Stimulated activated CD4-positive, alpha-beta T cell treated with anti-CD3 and anti-CD28 coated beads, Interleukin-2, amount 100 ng/mL, for 48 hours (primary cell): ENCODE results near the gene GOLGA8R.
"Not testable (repeated sequence)": the region's sequence is repeated elsewhere in the genome, so short reads cannot be mapped to it uniquely, and the experiment has no call there.

Source experiments
- DNase-seq, 2 donors: peaks; one replicate each; pipeline ENCODE4 v3.0.0-alpha.2; 2020

The GOLGA8R gene, protein sequence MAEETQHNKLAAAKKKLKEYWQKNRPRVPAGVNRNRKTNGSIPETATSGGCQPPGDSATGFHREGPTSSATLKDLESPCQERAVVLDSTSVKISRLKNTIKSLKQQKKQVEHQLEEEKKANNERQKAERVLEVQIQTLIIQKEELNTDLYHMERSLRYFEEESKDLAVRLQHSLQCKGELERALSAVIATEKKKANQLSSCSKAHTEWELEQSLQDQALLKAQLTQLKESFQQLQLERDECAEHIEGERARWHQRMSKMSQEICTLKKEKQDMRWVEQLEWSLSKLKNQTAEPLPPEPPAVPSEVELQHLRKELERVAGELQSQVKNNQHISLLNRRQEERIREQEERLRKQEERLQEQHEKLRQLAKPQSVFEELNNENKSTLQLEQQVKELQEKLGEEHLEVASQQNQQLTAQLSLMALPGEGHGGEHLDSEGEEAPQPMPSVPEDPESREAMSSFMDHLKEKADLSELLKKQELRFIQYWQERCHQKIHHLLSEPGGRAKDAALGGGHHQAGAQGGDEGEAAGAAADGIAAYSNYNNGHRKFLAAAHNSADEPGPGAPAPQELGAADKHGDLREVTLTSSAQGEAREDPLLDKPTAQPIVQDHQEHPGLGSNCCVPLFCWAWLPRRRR

DNA sequence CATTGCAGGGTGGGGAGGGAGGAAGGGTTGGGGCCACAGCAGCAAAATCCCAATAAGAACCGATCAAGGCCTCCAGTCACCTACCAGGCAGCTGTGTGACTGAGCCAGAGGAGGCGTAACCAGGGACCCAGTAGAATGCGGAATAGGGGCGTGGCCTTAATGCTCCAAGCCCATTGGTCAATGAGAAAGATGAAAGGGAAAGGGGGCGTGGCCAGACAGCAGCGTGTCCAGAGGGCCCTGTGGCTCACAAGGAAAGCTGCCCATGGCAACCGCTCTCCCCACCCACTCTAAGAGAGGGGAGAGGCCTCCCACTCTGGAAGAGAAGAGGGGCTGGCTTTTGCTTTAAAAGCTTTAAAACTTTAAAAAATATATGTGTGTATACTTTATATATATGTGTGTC, at the start of gene GOLGA8R:
Gene GOLGA8R, minus strand, starts transcription at position 101 of the 400 bp plus-strand sequence. Its CDS starts 98 bp downstream, at position 3.
- DNase-seq = not testable (repeated sequence)

DNA sequence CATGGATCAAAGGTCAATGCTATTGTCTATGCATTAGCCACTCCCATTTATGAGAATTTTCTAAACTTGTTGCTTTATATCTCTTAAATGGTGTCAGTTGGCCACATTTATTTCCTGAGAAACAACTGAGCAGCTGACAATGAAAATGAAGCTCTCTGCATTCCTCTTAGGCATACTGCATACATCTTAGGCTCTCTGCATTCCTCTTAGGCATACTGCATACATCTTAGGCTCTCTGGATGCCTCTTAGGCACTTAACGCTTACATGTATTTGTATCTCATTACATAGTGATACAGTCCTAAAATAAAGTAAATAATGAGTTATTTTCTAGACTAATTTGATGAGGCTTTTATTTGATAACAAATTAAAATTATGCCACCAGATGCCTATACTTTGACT, 49.8 kb upstream of the GOLGA8R start:
- not testable (repeated sequence) for DNase-seq

DNA sequence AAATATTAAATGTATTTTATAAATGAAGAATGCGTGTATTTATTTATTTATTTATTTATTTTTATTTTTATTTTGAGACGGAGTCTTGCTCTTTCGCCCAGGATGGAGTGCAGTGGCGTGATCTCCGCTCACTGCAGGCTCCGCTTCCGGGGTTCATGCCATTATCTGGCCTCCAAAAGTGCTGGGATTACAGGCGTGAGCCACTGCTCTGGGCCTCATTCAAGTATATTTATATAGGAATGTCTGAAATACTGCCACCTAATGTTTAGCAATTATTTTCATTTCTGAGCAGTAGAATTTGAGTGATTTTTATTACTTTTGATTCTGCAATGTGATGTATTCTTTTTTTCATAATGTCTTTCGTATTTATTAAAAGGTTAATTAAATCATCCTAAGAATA, 48.1 kb upstream of the GOLGA8R start:
- not testable (repeated sequence) for DNase-seq

DNA sequence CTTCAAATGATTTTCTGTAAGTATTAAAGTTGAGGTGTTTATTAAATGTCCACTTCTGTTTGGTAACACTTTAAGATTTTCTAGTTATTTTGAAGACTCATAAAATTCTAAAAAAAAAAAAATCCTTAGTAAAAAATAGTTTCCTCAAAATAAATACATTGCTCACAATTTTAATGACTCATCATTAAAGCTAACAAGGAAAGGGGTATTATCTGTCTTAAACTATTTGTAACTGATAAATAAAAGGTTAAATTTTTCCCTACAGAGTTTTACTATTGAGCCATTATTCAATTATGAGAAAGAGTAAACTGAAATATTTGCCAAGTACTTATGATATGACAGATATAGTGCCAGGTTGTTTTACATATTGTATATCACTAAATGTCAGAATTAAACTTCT, 38.6 kb upstream of the GOLGA8R start:
- DNase-seq = not testable (repeated sequence)

DNA sequence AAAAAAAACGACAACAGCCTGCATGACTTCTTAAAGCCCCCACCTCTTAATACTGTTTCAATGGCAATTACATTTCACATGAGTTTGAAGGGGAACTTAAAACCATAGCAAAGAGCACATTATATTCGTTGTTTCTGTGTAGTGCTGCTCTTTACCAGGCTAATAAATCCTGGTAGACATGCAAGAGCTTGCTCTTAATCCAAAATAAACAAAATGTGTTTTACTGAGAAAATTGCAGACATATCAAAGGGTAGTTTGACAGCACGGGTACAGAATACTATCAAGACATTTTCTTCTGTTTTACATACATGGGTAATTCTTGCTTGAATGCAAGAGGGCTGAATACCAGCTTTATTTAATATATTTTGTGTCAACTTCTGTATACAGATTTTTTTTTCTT, 24.3 kb upstream of the GOLGA8R start:
- DNase-seq = not testable (repeated sequence)

DNA sequence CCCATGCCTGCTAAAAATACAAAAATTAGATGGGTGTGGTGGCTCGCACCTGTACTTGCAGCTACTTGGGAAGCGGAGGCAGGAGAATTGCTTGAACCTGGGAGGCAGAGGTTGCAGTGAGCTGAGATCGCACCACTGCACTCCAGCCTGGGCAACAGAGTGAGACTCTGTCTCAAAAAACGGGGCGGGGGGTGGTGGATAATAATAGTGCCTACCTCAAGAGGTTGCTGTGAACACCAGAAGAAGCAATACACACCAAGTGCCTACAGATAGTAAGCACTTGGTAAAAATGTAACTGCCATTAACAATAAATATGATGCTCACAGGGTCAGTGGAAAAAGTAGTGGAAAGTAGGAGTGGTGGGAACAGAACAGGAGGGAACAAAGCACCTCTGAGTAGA, 21.8 kb upstream of the GOLGA8R start:
- not testable (repeated sequence) for DNase-seq

DNA sequence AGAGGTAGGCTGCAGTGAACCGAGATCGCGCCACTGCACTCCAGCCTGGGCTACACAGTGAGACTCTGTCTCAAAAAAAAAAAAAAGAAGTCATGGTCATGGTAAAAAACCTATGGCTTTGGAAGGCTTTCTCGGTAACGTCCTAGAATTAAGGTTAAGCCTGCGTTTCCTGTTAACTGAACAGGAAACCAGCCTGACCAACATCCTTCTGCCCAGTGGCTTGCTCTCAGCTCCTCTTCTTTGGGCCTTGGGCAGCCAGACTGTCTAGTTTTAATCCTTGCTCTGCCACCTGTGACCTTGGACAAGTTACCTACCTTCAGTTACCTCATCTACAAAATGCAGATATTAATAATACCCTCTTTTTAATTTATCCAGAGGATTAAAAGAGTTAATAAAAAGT, 6.7 kb upstream of the GOLGA8R start:
- DNase-seq = not testable (repeated sequence)

DNA sequence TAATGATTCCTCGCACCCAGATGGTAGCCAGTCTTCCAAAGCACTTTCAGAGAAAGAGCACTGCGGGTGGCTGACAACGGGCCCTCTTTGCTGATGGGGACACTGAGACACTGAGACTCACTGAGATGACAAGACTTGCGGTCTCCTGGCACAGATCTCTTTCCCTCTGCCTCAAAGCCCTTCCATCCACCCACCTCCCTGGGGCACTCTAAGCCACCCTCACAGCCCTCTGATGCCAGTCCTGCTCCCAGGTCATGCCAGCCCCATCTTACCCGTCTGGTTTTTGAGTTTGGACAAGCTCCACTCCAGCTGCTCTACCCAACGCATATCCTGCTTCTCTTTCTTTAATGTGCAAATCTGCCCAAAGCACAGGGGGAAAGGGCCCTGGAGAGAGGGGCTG, 6.4 kb downstream of the GOLGA8R start:
- DNase-seq = not testable (repeated sequence)

DNA sequence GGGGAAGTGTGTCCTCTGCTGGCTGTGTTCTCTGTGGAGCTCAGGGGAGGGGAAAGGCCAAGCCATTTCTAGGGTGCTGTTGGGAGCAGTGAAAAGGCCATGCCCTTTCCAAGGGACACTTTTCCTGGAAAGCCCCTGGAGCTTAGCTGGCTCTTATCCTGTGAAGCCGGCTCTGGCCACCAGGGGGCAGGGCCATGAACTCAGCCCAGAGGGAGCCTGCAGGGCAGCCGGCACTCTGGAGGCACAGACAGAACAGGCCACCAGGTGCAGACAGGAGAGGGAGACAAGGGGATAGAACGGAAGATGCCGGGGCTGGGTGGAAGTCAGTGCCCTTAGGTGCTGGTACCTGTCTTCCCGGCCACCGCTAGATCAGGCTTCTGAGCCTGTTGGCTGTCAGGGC, 15.1 kb downstream of the GOLGA8R start:
- peak; percentile 60 to 63 for DNase-seq

DNA sequence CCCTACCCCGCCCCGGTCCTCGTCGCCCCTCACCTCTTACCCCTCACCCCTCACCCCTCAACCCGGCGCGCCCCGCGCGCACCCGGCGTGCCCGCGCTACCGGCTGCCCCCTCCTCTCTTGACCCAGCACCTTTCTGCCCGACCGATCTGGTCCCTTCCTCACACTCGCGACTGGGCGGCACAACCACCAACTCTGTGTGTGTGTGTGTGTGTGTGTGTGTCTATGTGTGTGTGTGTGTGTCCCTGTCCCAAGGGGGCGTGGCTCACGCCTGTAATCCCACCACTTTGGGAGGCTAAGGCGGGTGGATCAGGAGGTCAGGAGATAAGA, 20.4 kb downstream of the GOLGA8R start:
- not testable (repeated sequence) for DNase-seq

DNA sequence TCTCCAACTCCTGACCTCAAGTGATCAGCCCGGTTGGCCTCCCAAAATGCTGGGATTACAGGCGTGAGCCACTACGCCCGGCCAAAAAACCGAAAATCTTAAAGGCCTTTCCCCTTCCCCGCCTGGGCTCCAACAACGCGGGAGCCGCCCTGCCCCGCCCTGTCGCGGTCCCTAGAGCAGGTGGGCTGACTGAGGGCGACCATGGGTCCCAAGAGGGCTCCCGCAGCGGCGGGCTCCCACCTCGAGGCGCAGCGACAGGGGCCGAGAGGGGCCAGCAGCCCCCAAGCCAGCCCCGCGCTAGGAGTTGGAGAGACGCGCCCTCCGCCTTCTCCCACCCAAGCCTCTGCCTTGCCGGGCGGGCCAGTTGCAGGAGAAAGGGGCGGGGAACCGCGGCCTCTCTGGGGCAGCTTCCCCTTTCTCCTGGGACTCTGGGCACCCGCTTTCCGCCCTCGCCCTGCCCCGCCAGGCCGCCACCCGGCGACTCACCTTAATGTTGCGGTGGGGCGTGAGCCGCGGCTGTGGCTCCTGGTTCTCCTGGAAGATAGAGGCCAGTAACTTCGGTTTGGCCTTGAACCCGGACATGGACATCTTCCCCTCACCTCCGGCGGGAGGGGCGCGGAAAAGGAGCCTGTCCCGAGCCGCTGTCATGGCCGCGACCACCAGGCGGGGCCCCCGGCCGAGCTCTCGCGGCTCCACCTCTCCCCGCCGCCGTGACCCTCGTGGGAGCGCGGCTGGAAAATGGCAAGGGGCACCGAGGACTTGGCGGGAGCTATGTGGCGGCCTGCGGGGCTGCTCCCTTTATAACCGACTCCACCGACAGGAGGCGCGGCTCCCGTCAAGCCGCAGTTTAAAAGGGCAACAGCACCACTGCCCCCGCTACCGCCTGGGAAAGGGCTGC, 21.0 kb downstream of the GOLGA8R start, which contains the start of gene CHRFAM7A:
Gene CHRFAM7A, minus strand, starts transcription at position 775 of the 898 bp plus-strand sequence. CDS start 10,189 bp downstream, outside the sequence.
- DNase-seq = not testable (repeated sequence)

DNA sequence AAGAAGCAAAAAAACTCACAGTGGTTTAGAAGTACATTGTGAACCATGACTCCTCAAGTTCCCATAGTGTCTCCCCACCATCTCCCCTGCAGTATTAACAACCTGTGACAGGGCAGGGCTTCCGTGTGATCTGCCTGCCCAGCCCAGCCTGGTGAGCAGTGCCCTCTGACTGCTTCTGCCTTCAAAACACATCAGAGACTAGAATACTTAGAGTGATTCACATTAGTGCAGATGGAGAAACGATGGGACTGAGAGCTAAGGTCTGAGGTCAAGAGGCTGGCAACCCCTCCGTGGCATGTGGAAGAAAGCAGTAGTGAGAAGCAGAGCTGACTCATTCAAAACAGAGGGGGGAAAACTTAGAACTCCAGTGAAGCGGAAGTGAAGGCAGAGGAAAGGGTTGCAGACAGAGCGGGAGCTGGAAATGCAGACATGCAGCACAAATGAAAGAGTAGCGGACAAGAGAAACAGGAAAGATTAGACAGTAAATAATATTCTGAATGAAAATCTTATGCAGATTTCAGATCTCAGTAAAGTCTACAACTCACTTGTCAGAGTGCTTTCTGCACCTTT, 27.7 kb downstream of the GOLGA8R start:
- not testable (repeated sequence) for DNase-seq

DNA sequence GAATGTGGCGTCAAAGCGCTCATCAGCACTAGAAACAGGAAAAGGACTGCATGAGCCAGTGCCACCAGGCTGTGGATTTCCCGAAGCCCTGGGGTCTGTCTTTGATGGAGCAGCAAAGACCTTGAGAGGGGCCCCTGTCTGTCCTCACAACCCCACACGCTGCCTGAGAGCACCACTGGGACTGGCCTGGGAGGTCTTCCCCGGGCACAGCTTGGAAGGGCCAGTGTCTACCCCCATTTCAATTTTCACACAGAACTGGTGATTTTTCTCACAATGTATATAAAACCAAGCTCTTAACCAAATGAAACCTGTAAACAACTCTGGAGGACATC, 37.0 kb downstream of the GOLGA8R start:
- DNase-seq = not testable (repeated sequence)

DNA sequence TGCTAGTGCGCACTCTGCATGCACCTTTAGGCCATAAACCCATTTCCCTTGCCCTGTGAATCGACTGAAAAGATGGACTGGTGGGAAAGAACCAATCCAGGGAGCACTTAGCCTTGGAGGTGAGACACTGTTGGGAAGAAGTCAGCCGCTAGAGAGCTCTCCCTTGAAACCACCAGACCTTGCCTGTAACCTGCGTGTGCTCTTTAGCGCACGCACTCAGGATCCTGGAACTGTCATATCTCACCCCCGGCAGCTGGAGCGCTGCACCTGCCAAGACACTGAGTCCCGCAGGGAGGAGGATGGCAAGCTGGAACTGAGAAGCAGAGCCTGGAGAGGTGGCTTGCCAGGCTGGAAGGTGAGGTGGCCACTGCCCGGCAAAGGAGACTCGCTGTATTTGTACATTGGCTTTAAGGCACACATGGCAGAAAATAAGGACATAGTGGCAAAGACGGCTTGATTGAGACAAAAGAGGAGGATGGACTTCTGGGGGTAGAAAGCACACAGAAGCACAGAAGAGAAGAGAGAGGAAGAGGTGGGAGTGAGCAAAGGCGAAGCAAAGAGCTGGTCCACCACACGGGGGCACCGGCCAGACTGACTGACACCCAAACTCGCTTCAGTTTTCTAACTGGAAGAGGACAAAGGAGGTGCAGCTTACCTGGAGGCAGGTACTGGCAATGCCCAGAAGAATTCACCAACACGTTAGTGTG, 37.5 kb downstream of the GOLGA8R start:
- DNase-seq = not testable (repeated sequence)

DNA sequence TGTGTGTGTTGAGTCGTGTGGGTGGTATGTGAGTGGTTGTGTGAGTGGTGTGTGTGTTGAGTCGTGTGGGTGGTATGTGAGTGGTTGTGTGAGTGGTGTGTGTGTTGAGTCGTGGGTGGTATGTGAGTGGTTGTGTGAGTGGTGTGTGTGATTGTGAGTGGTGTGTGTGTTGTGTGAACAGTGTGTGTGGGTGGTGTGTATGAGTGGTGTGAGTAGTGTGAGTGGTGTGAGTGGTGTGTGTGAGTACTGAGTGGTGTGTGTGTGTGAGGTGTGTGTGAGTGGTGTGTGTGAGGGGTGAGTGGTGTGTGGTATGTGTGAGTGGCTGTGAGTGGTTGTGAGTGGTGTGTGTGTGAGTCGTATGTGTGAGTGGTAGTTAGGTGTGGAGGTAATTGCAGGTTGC, 38.2 kb downstream of the GOLGA8R start:
- not testable (repeated sequence) for DNase-seq

DNA sequence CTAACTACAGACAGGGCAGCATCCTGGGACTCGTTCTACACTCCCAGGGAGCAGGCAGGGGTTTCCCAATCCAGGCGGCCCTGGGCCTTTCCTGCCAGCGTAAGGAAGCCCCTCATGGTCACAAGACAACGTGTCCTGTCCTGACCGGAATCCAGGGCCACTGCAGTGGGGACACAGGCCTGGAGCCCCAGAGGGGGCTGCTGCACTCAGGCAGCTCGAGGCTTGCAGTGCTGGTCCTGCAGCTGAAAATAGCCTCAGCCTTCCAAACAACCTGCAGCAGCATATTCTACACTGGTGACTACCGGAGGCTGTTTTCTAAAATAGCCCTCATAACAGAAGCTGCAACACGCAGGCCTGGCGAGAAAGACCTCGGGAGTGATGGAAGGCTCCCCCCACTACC, 39.2 kb downstream of the GOLGA8R start:
- DNase-seq = not testable (repeated sequence)

DNA sequence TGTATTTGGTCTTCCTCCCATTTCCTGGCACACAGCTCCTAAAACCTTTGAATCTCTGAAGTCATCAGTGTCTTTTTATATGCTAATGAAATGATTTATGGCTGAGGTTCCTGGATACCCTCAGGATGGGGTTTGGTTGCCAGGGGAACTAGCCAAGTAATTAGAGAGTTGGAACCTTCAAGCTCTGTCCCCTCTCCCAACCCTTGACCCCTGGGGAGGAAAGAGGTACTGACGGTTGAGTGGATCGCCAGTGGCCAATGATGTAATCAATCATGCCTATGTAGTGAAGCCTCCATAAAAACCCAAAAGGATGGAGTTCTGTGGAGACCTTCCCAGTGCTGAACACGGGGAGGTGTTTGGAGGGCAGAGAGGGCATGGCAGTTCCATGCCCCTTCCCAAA, 45.8 kb downstream of the GOLGA8R start:
- not testable (repeated sequence) for DNase-seq

DNA sequence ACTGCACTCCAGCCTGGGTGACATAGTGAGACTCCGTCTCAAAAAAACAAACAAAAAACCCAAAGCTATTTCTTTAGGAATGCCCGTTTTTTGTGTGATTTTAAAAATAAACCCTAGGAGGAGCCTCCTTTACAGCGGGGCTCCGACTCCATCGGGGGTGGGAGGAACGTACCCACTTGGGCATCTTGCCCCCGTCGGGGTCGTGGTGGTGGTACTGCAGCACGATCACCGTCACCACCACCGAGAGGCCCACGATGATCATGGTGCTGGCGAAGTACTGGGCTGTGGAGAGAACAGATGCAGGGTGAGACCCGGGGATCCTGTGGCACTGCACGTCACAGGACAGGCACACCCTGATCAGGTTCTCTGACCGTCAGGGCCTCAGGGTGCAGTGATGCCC, 46.8 kb downstream of the GOLGA8R start:
- not testable (repeated sequence) for DNase-seq

DNA sequence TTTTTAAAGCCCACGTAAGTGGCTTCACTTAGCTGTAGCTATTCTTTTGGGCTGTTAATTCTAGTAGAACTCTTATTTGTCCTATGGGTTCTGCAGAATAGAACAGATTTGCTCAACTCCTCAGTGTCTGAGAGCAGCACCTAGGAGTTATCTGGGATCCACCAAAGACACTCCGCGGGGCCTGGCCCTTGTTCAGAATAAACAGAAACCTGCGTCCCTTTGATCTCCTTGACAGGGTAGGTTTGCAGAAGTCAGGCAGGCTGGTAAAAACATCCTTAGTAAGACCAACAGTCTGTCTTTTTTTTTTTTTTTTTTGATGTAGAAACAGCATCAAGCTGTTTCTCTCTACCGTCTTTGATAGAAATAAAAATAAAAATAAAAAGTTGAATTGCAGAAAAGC, 52.7 kb downstream of the GOLGA8R start:
- not testable (repeated sequence) for DNase-seq

DNA sequence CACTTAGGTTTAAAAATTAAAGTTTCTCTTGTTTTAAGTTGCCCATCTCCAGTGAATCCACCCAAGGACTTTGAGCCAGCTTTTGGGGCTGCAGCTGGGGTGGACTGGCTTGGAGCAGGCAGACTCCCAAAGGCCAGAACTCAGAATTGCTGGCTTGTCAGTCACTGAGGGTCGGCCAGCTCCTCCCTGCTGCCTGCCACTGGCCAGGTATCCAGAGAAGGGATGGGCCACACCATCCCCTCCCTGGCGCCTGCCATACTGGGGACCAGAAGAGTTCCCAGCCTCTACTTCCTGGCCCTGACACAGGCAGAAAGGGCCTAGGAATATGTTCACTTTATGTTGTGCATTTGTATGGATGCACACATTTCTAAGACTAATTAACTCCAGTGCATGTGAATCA, 53.1 kb downstream of the GOLGA8R start:
- not testable (repeated sequence) for DNase-seq

DNA sequence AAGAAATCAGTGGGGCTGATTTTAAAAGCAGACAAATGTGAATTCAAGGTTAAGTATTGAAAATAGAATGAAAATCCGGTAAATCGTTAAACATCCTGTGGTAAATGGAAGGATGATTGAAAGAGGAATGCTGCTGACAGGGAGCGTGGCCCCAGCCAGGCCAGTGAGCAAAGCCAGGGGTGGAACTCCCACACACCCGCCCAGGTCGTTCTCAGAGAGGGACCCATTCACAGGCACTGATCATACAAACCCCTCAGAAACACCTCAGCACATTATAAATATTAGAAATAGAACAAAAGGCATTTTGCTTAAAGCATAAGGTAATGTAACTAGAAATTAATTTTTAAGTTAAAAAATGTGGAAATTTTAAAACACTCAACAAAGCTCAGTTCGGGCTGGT, 59.0 kb downstream of the GOLGA8R start:
- not testable (repeated sequence) for DNase-seq
